Endothelial cell of umbilical vein (primary cell): Measurements from ENCODE around the gene GRM8.

ENCODE experiments used
- POLR2A ChIP-seq: IDR thresholded peaks from 2 replicates; pipeline ENCODE4 v1.6.1; 2012; ENCODE audit warnings: low read depth, mild to moderate bottlenecking, control low read depth, low read length
- POLR2AphosphoS5 ChIP-seq: IDR thresholded peaks from 2 replicates; pipeline ENCODE4 v1.6.1; 2012; ENCODE audit warnings: low read depth, mild to moderate bottlenecking, control low read depth, low read length, moderate library complexity; ENCODE audit not compliant: insufficient read depth
- TF ChIP-seq, protein P1 (sequence below), 2 donors: IDR thresholded peaks; 1 replicate in 1 of 2; 2 replicates in 1 of 2; pipeline ENCODE4 v1.5.1; 2011; ENCODE audit warnings: low read length in 2 of 2, mild to moderate bottlenecking in 2 of 2, moderate library complexity in 2 of 2, control low read depth in 1 of 2, inconsistent platforms in 1 of 2, low read depth in 1 of 2; ENCODE audit not compliant: insufficient read depth in 1 of 2; ENCODE audit errors: extremely low read depth in 1 of 2

- TF ChIP-seq, protein P1, sequence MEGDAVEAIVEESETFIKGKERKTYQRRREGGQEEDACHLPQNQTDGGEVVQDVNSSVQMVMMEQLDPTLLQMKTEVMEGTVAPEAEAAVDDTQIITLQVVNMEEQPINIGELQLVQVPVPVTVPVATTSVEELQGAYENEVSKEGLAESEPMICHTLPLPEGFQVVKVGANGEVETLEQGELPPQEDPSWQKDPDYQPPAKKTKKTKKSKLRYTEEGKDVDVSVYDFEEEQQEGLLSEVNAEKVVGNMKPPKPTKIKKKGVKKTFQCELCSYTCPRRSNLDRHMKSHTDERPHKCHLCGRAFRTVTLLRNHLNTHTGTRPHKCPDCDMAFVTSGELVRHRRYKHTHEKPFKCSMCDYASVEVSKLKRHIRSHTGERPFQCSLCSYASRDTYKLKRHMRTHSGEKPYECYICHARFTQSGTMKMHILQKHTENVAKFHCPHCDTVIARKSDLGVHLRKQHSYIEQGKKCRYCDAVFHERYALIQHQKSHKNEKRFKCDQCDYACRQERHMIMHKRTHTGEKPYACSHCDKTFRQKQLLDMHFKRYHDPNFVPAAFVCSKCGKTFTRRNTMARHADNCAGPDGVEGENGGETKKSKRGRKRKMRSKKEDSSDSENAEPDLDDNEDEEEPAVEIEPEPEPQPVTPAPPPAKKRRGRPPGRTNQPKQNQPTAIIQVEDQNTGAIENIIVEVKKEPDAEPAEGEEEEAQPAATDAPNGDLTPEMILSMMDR (IDR thresholded peaks at IDR 0.05; ENCODE audit: extremely low read depth in 1 of 2, insufficient read depth in 1 of 2, low read depth in 1 of 2, low read length in 2 of 2) = no peak
- TF ChIP-seq POLR2AphosphoS5 (no peak), POLR2A (no peak)
Observed at GRCh38 chr7:127252377-127252713, 396 bp downstream of the GRM8 start.
